Activated CD4-positive, alpha-beta T cell treated with anti-CD3 and anti-CD28 coated beads, Interleukin-2, amount 50 U/mL, for 4 hours (primary cell): ENCODE data around the gene NWD2.

Experiments used
- DNase-seq, 2 experiments: peaks; one replicate each; pipeline ENCODE4 v3.0.0-alpha.2; 2020

NWD2 gene

DNA sequence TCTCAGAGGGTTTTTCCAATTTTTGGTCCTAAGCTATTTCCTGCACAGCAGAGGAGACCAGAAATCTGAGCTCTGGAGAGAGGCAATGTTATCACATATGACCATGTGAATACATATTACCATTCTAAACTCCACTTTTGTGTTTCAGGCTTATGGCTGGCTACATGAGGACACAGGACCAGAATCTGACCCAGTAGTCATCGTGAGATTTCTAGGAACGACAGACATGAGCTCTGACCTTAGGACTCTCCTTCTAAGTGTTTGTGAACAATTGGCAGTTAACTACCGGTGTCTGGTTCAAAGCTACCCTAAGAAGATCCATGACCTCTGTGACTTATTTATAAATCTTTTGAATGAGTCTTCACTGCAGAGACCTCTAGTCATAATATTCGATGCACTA lies 198.6 kb downstream of the NWD2 start:
- no peak for DNase-seq

- no peak for DNase-seq
Observed at GRCh38 chr4:37445023-37445422, 200.5 kb downstream of the NWD2 start.

- no peak for DNase-seq
Observed at GRCh38 chr4:37446016-37446415, 201.5 kb downstream of the NWD2 start.

GRCh38 chr4:37447886-37448285 lies 203.3 kb downstream of the NWD2 start:
- no peak for DNase-seq

DNA sequence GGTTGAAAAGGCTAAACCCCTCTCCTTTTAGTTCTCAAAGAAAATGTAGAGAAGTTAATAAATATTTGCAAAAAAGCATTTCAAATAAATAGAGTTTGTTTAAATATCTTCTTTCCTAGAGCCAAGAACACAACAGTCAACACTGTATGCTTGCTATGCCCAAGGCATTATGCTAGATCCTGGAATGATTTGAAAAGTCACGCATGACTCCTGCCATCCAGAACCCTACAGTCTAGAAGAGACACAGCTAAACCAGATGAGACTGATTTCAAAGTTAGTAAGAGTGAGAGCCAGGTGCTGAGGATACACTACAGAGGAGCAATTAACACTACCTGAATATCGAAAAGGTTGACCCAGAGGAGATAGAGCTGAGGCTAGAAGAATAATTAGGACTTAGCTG lies 205.8 kb downstream of the NWD2 start:
- DNase-seq = no peak

- no peak for DNase-seq
Observed at GRCh38 chr4:37450911-37451310, 206.4 kb downstream of the NWD2 start.

DNA sequence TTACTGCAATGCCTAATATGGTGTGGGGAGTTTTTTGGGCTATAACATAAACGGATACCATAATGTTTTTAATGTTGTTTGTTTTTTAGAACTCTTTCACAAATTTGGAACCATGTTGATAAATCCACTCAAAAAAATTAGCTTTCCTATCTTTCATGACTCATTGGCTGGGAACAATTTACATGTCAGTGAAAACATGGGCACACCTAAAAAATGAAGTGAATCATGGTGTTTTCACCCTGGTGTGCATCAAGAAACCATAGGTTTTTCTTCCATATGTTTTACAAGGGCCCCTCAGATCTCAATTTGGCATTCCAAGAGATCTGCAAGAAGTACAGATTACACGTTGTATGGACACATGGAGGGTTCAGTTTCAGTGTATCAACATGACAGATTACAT lies 207.1 kb downstream of the NWD2 start:
- no peak for DNase-seq

DNA sequence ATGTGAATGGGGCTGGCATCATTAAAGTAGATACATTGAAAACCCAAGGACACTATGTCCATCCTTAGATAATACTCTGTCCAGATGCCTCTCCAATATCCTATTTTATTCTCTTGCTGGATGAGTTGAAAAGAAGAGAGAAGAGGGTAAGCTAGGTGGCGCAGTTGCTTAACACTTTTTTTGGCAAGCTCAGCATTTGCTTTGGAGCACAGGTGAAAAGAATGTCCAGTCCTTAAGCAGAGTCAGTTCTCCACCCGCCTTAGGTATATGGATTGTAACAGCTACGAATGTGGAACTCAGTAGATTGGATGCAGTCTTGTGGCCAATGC lies 208.4 kb downstream of the NWD2 start:
- DNase-seq = peak; percentile 4 to 7

DNA sequence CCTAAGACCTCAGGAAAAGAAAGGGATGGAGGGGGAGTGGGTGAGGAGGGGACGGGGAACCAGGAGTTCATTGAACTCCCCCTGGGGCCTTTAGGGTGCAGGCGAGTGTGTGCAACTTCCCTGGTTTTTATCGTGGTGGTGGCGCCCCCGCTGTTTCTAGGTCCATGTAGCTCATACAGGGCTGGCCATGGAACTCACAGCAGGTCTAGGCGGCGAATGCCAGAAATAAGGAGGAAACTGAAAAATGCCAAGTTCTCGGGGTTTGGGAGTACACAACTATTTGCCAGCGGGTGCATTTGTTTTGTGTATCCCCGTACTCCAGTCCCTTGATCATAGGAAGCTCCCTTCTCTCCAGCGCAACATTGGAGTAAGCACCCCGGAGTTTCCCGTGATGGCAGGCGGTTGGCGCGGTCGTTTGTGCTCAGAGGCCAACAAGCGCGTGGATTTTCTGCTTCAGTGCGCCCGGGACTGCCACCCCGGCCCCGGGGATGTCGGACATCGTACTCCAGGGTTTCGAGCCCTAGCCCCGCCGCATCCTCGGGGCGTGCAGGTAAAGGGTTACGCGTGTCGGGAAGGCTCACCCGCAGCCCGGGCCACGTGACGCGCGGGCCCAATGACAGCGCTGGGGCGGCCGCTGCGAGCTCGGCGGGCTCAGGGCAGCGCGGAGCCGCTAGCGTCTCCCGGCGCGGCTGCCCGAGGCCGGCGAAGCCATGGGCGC lies 208.9 kb downstream of the NWD2 start:
- peak; percentile 17 to 19 for DNase-seq

GRCh38 chr4:37453999-37454800 lies 209.7 kb downstream of the NWD2 start:
- DNase-seq = no peak

DNA sequence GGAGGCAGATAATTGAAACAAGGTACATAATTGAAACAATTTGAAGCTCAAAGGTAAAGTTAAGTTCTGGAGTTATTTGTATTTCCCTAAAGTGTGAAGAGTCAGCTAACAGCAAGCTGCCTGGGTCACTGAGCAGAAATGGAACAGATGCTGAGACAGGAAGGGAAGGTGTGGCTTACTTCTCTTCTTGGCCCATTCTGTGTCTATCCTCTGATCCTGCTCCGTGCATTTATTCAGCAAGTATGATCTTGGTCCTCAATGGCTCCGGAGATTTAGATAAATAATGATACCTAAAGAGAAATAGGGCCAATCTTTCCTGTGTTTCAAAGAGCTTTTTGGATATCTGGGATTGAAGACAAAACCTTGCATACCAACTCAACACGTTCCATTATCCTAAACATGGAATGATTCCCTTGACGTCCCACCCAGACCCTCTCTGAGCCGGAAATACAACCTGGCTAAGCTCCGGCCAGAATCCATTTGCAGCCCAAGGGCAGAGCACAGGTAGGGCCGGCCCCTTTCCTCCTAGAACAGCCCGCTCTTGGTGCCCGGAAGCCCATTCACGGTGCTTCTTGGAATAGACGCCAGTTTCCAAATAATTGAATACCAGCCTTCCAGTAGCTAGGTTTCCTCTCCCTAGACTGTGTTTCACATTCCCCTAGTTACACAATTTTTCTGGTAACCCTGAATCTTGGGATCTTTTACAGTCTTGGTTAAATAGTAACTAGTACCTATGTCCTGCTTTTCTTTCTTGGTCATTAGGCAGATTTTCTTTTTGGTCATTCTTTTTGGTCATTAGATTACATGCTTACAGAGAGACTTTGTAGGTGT lies 211.0 kb downstream of the NWD2 start:
- no peak for DNase-seq

- no peak for DNase-seq
Observed at GRCh38 chr4:37461801-37462200, 217.3 kb downstream of the NWD2 start.

DNA sequence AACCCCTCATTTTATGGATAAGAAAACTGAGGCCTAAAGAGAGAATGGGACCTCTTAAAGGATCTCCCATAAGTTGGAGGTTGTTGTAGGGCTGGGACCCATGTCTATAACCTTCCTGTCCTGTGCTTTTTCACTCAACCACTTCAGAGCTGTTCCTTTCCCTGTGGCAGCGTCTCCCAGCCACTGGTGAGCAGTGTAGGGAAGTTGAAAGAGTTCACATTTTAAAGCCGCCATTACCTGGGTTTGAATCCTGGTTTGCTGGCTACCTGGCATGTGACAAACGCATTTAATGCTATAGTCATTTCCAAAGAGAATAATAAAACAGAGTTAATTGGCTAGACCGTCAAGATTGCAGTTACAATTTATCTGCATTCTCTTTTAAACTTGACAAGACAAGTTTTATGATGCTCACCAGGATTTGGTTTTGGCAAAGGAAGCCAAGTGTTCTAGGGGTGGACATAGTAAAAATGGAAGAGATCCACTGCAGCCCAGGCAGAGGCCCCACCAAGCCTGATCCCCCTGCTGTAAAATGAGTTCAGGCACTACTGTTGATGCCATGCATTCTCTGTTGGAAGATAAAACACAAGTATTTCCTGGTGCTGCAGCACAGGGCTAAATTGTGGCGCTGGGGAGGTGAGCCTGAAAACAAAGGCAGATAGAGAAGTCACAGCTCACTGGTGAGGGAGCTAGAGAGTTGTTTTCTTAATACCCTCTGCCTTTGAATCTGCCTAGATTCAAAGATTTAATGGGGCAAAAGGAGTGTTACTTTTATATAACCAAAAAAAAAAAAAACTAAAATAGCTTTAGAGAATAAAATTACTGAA lies 218.7 kb downstream of the NWD2 start:
- no peak for DNase-seq

DNA sequence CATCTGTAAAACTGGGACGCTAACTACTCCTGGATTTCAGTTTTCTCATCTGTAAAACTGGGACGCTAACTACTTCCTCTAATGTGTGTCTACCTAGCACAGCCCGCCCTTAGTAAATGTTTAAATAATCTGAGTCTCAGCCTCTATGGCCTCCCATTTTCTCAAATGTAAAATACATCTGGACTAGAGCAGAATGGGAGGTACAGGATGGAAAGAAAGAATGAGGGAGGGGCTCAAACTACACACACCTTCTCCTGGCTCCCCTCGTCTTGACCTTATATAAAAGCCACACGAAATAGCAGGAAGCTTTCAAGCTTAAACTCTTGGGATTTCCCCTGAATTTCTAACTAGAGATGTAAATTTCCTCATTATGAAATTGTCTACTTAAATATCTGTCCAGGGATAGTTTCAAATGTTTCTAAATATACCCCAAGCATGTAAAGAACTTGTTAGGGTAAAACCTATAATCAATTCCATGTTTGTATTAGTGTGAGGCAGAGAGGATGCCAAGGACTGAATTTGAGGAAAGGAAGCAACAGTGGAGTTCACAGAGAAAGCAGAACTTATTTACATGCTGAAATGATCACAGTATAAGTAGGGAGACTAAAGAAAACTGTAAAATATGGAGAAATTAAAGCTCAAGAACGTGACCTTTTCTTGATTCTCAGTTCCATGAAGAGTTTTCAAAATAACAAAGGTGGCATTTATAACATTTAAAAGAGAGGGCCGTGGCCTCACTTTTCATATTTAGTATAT lies 220.0 kb downstream of the NWD2 start:
- DNase-seq = no peak

DNA sequence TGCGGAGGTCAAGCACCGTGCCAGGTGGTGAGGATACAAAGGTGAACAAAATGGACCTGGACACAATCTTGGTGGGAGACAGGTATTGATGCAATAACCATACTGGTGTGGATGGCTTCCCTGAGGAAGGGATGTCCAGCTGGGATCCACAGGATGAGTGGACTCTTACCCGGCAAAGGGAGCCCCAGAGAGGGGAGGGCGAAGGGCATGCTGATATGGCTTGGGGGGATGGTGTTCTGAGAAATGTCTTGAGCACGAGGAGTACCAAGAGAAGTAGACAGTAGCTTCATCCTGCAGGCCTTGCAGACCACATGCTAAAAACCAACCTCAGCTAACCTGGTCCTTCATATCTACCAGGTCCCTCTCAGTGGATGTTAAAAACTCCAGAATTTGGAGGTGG lies 220.8 kb downstream of the NWD2 start:
- no peak for DNase-seq

DNA sequence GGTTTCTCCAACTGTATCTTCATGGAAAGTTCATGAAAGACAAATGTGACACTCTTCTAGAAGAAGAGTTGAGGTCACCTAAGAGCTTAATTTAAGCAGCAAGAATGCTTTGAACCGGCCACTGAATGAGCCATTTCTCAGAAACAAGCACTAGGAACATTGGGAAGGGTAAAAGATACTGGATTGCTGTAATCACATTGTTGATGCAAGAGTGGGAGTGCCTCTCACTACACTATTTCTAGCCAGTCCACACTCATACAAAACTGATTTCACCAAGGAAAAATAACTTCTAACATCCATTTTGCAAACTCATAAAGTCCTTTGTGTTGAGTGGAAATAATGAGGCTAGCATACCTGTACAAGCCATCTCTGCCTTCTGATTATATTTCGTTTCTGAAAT lies 221.3 kb downstream of the NWD2 start:
- no peak for DNase-seq

DNA sequence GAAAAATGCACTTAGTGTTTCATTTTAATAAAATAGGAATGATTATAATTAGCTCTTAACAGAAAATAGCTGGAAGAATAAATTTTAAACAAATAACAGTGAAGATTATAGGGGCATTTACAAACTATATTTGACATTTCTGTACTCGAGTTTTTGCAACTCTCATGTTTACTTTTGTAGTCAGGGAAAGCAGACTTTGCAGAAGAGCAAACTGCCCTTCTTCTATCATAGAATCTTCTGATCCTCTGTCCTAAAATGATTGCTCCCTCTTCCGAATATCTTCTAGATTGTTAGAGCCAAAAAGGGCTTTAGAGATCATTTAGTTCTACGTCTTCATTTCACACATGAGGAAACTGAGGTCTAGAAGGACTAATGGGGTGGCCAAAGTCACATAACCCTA lies 222.7 kb downstream of the NWD2 start:
- DNase-seq = no peak

GRCh38 chr4:37467824-37468223 lies 223.3 kb downstream of the NWD2 start:
- no peak for DNase-seq

GRCh38 chr4:37469286-37469685 lies 224.7 kb downstream of the NWD2 start:
- no peak for DNase-seq

DNA sequence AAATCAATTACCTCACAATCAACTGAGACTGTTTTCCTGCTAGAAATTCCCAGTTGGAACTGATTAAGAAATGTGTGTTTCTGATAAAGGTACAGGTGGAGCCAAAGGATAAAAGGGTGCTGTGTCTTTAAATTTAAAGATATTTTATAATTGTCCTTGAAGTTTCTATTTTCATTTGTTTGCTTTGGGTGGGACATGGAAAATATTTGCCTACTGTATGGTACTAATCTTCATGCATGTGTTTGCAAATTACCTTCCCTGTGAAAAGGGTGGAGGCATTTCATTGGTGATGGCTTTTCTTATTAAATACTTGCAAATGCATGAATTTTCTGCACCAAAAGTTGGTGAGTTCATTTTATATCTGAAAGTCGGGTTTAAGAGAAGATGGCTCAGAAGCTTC lies 225.7 kb downstream of the NWD2 start:
- no peak for DNase-seq

DNA sequence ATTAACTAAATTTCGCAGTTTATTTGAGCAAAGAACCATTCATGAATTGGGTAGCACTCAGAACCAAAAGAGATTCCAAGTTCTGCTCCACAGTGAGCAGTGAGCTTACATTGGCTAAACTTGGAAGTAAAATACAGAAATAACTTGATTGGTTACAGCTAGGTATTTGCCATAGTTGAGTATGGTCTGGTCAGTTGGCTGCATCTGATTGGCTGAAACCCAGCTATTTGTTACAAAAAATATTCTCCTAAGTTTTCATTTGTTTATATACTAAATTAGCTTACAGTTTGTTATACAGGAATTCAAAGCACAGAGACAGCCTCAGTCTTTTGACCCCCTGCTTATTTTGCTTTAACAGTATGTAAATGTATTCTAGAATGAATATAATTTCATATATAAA lies 226.6 kb downstream of the NWD2 start:
- DNase-seq = no peak

DNA sequence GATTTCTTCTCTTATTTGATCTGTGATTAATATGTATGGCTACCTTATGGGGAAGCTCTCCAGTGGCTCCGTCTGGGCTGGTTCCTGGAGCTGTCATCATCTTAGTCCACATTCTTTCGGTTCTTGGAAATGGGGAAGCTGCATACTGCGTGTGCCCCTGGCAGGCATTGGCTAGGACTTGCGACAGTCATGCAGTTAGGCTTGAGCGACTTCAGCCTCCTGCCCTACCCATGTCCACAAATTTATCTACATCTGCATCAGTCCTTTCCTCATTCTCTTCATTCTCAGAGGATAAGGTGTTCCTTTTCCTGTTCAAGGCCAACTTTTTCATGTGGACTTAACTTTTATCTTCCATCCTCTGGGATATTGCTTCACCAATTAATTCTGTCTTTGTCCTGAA lies 227.4 kb downstream of the NWD2 start:
- no peak for DNase-seq
